ENCODE measurements around the gene SPATA22.

Gene SPATA22

GRCh38 chr17:3511852-3512504 is 40.4 kb upstream of the SPATA22 start:
- no peaks in the 10 kb centered on the region for H3K9me3 ChIP-seq (ENCODE audit: severe bottlenecking)
- no peak for ATAC-seq (ENCODE audit: low read depth)
- H3K27me3 ChIP-seq (ENCODE audit: insufficient read depth, poor library complexity, severe bottlenecking) = no peaks in the 10 kb centered on the region
- no peaks in the 10 kb centered on the region for H3K4me1 ChIP-seq (ENCODE audit: insufficient read depth, poor library complexity, severe bottlenecking)
- no peak for DNase-seq (ENCODE audit: low spot score)
- H3K4me3 ChIP-seq (ENCODE audit: severe bottlenecking) = no peak overlapping the region
- no peaks in the 10 kb centered on the region for H3K36me3 ChIP-seq (ENCODE audit: low read depth)
- TF ChIP-seq, protein P1, sequence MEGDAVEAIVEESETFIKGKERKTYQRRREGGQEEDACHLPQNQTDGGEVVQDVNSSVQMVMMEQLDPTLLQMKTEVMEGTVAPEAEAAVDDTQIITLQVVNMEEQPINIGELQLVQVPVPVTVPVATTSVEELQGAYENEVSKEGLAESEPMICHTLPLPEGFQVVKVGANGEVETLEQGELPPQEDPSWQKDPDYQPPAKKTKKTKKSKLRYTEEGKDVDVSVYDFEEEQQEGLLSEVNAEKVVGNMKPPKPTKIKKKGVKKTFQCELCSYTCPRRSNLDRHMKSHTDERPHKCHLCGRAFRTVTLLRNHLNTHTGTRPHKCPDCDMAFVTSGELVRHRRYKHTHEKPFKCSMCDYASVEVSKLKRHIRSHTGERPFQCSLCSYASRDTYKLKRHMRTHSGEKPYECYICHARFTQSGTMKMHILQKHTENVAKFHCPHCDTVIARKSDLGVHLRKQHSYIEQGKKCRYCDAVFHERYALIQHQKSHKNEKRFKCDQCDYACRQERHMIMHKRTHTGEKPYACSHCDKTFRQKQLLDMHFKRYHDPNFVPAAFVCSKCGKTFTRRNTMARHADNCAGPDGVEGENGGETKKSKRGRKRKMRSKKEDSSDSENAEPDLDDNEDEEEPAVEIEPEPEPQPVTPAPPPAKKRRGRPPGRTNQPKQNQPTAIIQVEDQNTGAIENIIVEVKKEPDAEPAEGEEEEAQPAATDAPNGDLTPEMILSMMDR (IDR thresholded peaks at IDR 0.05; ENCODE audit: poor library complexity, severe bottlenecking) = no peak
- H3K27ac ChIP-seq (ENCODE audit: poor library complexity, severe bottlenecking) = no peak overlapping the region

DNA sequence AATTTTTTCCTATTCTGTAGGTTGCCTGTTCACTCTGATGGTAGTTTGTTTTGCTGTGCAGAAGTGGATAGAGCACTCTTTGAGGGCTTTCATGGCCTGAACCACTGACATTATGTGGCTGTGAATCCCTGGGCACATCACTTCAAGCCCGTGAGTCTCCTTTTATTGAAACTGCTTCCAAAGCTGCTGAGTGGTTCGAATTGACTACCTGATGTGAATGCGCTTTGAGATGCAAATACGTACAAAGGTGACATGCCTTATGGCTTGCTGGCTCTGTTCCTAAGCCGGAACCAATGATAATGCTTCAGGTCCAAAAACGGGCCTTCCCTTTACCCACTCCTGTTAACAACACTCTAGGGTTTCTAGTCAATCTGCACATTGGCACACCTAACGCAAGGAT is 38.5 kb upstream of the SPATA22 start:
- ATAC-seq (ENCODE audit: low read depth) (no peak), DNase-seq (ENCODE audit: low spot score) (no peak)
- Histone ChIP-seq H3K27me3 (ENCODE audit: insufficient read depth, poor library complexity, severe bottlenecking) (no peaks in the 10 kb centered on the region), H3K27ac (ENCODE audit: poor library complexity, severe bottlenecking) (no peak overlapping the region), H3K9me3 (ENCODE audit: severe bottlenecking) (no peaks in the 10 kb centered on the region), H3K36me3 (ENCODE audit: low read depth) (no peaks in the 10 kb centered on the region), H3K4me1 (ENCODE audit: insufficient read depth, poor library complexity, severe bottlenecking) (no peaks in the 10 kb centered on the region), H3K4me3 (ENCODE audit: severe bottlenecking) (no peak overlapping the region)
- TF ChIP-seq, protein P1 (IDR thresholded peaks at IDR 0.05; ENCODE audit: poor library complexity, severe bottlenecking) = no peak

- TF ChIP-seq, protein P1 (IDR thresholded peaks at IDR 0.05; ENCODE audit: poor library complexity, severe bottlenecking) = no peak
- Histone ChIP-seq H3K27me3 (ENCODE audit: insufficient read depth, poor library complexity, severe bottlenecking) (no peaks in the 10 kb centered on the region), H3K36me3 (ENCODE audit: low read depth) (no peaks in the 10 kb centered on the region), H3K4me3 (ENCODE audit: severe bottlenecking) (no peak overlapping the region), H3K27ac (ENCODE audit: poor library complexity, severe bottlenecking) (no peak overlapping the region), H3K9me3 (ENCODE audit: severe bottlenecking) (no peaks in the 10 kb centered on the region), H3K4me1 (ENCODE audit: insufficient read depth, poor library complexity, severe bottlenecking) (no peaks in the 10 kb centered on the region)
- DNase-seq (ENCODE audit: low spot score) (no peak), ATAC-seq (ENCODE audit: low read depth) (no peak)
Measured at GRCh38 chr17:3507869-3508268, 36.2 kb upstream of the SPATA22 start.

GRCh38 chr17:3507071-3507470 is 35.5 kb upstream of the SPATA22 start:
- ATAC-seq (ENCODE audit: low read depth) = no peak
- H3K27me3 ChIP-seq (ENCODE audit: insufficient read depth, poor library complexity, severe bottlenecking) = no peaks in the 10 kb centered on the region
- no peaks in the 10 kb centered on the region for H3K4me1 ChIP-seq (ENCODE audit: insufficient read depth, poor library complexity, severe bottlenecking)
- H3K9me3 ChIP-seq (ENCODE audit: severe bottlenecking) = no peaks in the 10 kb centered on the region
- no peaks in the 10 kb centered on the region for H3K36me3 ChIP-seq (ENCODE audit: low read depth)
- no peak overlapping the region for H3K4me3 ChIP-seq (ENCODE audit: severe bottlenecking)
- DNase-seq (ENCODE audit: low spot score) = no peak
- TF ChIP-seq, protein P1 (IDR thresholded peaks at IDR 0.05; ENCODE audit: poor library complexity, severe bottlenecking) = no peak
- H3K27ac ChIP-seq (ENCODE audit: poor library complexity, severe bottlenecking) = no peak overlapping the region

GRCh38 chr17:3506054-3506453 is 34.4 kb upstream of the SPATA22 start:
- H3K4me1 ChIP-seq (ENCODE audit: insufficient read depth, poor library complexity, severe bottlenecking) = no peaks in the 10 kb centered on the region
- ATAC-seq (ENCODE audit: low read depth) (no peak), DNase-seq (ENCODE audit: low spot score) (no peak)
- TF ChIP-seq, protein P1 (IDR thresholded peaks at IDR 0.05; ENCODE audit: poor library complexity, severe bottlenecking) = no peak
- no peaks in the 10 kb centered on the region for H3K36me3 ChIP-seq (ENCODE audit: low read depth)
- H3K27ac ChIP-seq (ENCODE audit: poor library complexity, severe bottlenecking) = no peak overlapping the region
- H3K9me3 ChIP-seq (ENCODE audit: severe bottlenecking) = no peaks in the 10 kb centered on the region
- H3K27me3 ChIP-seq (ENCODE audit: insufficient read depth, poor library complexity, severe bottlenecking) = no peaks in the 10 kb centered on the region
- no peak overlapping the region for H3K4me3 ChIP-seq (ENCODE audit: severe bottlenecking)
